ENCODE results near the gene PUM1. TPM values are rescaled to one million over a fixed set of nuclear protein-coding genes. Genes with fewer than 3 reads are reported as not detected.

PUM1 gene
- total RNA-seq, 1 donor from 2014 or later: 57.8 TPM

DNA sequence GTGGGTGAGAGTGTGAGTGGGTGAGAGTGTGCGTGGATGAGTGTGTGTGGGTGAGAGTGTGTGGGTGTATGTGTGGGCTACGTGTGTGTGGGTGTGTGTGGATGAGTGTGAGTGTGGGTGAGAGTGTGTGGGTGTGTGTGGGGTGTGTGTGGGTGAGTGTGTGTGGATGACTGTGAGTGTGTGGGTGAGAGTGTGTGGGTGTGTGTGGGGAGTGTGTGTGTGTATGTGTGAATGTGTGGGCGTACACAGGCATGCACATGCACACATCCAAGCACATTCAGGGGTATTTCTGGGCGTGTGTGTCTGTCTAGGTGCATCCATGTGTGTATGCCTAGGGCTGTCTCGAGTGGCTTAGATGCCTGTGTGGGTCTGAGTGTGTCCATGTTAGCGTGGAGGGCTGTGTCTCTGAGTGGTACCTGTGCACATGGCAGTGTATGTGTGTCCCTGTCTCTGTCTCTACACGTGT lies 171.0 kb downstream of the PUM1 start:
- DNase-seq (ENCODE audit: low spot score): no peak

DNA sequence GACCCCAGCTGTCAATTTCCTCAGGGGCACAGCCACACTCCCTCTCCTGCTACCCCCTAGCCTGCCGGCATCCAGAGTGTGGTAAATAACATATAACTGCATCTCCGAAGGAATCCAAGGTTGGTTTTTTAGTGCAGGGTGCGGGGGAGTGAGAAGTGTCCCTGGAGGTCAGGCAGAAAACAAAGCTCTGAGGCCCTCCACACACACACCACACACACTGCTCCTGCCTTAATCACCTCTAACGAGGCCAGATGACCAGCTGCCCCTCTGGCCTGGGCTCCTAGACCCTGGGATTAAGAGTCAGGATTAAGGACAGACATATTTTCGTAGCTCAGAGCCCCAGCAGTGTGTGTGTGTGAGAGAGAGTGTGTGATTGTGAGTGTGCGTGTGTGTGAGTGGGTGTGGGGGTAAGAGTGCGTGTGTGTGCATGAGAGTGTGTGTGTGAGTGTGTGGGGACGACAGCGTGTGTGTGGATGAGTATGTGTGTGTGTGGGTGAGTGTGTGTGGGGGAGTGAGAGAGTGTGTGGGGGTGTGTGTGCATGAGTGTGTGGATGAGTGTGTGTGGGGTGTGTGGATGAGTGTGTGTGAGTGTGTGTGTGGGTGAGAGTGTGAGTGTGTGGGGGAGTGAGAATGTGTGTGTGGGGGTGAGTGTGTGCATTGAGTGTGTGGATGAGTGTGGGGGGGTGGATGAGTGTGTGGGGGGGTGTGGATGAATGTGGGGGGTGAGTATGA lies 171.6 kb downstream of the PUM1 start:
- no peak for DNase-seq (ENCODE audit: low spot score)

DNA sequence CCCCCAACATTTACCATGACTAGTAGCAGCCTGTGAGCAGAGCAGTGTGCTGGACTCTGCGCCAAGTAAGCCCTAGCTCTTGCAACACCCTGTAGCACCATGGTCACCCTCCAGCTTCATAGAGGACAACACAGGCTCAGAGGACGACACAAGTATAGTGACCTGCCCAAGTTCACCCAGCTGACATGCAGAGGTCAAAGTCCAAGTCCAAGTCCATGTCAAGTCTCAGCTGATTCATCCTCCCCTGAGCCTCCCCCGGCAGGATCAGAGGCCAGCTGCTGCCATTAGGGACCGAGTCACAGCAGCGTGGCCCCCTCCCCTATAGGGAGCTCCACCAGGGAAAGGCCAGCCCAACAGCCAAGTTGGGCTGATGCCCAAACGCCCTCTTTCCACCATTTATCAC lies 172.8 kb downstream of the PUM1 start:
- no peak for DNase-seq (ENCODE audit: low spot score)

DNA sequence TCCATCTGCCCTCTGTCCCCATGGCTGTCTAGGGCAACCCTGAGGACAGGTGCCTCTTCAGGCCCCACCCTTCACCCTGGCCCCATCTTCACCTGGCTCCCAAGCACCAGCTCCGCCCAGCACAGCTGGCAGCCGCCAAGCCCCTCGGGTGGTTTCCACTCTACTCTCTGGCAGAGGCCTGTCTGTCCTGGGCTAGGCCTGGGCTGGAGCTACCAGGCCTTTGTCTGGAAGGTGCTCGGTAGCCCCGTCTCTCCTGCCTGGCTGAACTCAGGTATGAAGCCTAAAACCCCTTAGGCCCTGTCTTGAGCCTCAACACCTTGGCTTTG lies 174.3 kb downstream of the PUM1 start:
- no peak for DNase-seq (ENCODE audit: low spot score)

DNA sequence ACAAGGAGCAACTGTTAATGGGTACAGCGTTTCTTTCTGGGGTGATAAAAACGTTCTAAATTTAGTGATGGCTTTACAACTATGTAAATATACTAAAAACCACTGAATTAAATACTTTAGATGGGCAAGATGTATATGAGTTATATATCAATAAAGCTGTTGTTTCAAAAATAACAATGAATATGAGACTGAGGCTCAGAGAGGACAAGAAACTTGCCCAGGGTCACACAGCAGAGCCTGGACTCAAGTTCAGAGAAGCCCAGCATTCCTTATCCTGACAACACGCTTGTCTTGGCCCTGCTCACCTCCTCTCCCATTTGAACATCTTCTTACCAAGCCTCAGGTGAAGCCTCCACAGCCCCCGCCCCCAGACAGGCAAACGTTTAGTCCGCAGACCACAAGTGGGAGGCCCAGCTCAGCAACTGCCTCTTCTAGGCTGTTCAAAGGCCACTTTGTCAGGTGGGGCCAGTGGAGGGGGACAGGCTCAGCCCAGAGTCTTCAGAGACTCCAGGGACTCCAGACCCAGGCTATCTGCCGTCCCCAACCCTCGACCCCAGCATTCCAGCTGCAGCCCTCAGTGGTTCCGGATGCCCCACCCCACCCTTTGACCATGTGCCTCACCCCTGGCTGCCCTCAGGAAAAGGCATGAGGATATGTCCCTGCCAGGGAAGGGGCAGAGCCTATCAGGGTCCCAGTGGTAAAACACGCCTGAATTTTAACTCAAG lies 174.9 kb downstream of the PUM1 start:
- DNase-seq (ENCODE audit: low spot score): no peak

DNA sequence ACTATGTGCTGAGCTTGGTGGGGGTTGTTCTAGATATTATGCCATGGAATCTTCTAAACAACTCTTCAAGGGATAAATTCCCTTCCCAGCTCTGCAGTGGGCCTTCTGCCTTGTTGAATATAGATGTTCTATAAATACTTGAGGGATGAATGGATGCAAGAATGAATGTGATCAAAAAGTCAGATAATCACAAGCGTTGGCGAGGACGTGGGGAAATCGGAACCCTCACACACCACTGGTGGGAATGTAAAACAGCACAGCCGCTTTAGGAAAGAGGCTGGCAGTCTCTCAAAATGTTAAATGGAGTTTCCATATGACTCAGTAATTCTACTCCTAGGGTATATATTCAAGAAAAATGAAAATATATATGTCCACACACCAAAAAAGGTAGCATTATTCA lies 176.0 kb downstream of the PUM1 start:
- DNase-seq (ENCODE audit: low spot score): no peak

DNA sequence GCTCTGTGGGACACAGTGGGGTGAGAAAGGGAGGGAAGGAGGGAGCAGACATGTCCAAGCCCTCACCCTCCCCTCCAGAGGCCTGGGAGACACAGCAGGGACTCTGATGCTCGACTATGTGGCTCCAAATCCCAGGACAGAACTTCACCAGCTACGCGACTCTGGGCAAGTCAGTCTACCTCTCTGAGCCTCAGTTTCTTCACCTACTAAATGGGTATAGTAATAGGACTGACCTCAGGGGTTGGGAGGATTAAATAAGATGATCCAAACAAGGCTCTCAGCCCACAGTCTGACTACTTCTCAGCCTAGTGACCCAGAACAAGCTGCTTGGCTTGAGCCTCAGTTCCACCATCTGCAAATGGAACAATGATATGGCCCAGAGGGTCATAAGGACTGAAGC lies 176.5 kb downstream of the PUM1 start:
- no peak for DNase-seq (ENCODE audit: low spot score)

DNA sequence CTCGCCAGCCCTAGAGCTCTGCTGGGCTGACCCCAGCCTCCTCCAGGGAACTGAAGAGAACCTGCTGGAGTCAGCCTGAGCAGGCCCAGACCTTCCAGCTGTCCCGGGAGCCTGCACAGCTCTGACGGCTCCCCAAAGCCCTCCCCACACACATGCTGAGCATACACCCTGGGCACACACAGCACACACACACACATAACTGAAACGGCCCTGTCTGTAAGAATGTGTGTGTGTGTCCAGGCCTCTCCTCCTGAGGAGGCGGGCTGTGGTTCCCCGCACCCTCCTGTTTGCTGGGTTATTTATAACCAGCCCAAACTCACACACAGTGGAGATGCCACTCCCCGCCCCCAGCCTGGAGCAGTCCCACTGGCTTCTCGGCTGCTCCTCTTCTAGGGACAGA lies 177.1 kb downstream of the PUM1 start:
- DNase-seq (ENCODE audit: low spot score): peak; percentile 97

DNA sequence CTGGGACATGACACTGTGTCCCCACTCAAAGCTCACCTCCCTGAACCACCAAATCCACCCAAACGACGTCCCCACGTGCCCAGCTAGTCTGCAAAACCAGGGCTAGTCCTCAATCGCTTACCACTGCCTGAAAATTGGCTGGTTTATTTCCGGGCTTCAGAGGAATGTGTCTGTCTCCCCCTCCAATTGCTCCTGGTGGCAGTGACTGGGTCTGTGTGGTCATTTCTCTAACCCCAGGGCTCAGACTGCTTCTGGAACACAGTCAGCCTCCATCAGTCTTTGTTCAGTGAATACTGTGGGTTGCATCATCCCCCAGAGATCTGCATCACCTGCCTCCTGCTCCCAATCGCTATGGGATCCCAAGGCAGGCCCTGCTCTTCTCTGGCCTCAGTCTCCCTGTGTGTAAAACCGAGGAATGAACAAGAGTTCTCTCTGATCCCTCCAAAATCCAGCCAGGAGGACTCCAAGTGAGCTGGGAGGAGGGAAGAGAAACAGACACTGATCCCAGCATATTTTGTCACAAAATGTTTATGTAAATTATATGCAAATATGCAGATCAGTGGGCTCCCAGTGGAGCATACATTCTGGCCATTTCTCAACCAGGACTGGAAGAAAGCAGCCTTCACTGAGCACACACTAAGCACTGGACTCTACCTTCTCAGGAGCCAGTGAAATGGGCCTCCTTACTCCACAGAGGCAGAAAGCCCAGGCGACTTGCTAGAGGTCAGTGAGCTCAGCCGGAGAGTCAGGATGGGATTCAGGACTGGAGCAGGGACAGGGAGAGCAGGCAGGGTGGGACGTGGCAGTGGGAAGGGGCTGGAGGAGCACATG lies 177.8 kb downstream of the PUM1 start:
- no peak for DNase-seq (ENCODE audit: low spot score)

DNA sequence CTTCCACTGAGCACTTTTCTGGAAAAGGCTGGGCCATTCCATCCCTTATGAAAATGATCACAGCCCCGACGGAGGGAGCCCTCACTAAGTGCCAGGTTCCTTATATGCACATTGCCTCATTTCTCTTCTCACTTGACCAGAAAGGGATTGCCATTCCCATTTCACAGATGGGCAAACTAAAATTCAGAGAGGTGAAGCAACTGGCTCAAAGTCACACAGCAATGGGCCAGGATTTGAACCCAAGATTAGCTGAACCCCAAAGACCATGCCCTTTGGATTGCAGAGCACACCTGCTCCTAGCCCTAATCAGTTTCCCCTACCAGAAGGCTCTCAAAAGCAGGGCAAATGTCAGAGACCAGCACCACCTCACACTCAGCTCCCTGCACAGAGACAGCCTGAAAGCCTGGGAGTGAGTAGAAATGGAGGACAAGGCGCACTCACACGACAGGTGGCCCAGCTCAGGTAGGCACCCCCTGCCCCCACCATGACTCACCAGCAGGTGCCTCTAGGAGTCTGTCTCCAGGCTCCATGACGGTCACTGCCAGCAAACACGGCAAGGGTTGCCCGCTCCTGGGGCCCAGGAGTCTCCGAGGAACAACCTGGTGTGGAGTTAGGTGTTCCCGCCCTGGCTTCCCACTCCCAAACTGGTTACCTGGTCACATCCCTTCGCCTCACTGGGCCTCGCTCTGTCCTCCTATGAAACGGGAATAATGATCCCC lies 178.6 kb downstream of the PUM1 start:
- no peak for DNase-seq (ENCODE audit: low spot score)

DNA sequence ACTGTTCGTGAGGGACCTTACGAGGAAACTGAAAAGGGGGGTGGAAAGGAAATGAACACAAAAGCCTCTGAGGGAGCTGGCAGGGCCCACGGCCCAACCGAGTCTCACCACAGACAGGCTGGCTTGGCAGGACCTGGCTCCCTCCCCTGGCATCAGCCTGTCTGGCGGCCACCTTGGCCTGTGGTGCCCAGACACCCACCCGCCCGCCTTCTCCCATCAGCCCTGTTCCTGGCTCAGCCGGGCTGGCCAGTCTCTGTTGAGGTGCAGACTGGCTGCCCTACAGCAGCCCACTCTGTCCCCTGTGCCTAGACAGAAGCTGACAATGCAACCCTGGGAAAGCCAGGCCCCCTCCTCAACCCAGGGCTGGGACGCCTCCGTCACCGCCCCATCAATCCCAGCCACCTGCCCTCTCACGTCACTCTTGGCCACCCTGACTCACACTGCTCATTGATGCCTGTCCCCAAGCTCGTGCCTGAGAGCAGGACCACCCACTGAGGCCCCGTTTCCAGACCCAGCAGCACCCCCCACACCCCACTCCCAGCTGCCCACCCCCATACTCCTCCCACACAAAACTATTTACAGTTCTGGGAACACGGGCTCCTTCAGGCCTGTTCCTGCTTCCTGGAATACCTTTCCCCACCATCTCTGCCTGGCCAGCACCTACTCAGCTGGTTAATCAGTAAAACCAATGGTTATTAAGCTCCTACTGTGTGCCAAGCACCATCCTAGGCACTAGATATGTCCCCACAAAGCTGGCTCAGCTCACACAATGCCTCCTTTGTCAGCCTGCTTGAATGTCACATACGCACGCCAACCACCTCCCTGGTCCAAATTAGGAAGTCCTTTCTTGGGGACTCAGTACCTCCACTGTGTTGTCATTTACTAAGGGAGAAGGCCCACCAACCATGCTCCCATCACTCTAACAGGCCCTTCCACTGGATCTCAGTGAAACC lies 179.7 kb downstream of the PUM1 start:
- no peak for DNase-seq (ENCODE audit: low spot score)

DNA sequence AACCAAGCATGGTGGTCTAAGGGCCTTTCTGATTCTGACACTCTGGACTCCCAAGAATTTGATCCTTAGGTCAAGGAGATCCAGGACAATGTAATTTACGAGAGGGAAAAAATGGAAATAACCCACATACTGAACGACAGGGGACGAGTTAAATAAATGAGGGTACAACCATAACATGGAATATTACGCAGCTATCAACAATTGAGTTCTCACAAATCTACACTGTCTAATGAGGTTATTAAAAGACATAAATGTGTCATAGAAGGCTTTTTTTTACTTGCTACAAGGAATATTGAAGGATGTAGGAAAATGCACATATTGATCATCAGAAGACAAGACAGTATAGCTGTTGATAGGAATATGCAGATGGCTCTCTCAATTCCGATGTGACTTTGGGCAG lies 180.8 kb downstream of the PUM1 start:
- DNase-seq (ENCODE audit: low spot score): no peak

DNA sequence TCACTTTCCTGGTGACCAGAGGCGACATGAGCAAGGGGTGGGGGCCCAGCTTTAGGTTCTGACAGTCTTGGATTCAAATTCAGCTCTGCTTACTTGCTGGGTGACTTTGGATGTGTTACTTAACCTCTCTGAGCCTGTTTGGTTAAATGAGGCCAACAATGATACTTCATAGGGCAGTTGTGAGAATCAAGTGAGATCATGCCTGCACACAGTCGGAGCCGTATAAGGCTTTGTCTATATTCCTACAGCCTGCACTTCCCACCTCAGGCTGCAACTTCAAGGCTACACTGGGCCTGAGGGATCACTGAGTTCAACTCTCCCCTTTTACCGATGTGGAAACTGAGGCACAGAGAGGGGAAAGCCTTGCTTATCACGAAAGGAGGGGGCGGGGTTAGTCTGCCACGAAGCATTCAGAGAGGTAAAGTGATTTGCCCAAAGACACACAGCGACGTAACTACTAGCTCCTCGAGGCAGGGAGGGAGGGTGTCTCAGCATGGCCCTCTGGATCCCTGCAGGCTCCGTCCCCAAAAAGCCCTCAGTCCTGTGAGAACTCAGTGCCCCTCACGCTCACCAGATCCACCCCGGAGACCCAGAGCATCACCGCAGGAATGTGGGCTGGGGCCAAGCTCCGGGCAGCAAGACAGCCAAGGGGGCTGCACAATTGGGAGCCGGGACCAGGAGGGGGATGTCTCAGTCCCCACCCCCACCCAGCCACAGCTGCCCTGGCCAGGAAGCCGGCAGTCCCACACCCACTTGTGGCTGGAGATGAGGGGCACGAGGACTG lies 181.9 kb downstream of the PUM1 start:
- DNase-seq (ENCODE audit: low spot score): no peak

DNA sequence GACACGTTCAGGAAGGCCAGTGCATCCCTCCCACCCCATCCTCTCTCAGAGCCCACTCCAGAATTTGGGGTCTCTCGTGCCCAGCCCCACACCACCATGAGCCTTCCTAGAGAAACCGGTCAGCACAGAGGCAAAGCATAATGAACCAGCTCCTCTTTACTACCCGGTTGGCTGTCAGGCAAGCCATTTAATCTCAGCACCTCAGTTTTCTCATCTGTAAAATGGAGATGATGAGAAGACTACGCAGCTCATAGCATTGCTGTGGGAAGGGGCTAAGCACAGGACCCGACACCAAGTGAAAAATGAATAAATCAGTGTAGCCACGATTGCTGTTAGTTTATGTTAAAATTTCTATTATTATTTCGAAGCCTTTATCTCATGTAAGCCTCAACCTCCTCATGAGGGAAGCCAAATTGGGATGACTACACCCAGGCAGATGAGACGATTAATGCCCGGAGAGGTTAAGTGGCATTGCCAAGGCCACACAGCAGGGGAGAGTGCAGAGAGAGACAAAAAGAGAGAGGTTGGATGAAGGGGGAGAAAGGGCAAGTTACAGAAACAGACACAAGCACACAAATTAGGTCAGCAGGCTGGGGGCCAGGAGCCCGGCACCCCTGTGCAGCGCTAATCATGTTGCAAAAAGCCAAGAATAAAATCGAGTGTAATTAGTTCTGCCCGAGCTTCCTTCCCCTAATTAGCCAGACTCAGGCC lies 182.7 kb downstream of the PUM1 start:
- no peak for DNase-seq (ENCODE audit: low spot score)

Other genes with a start within 250 kb of the PUM1 start
- gene SDC3, start 157.0 kb downstream of the PUM1 start, total RNA-seq (ENCODE audit: insufficient read depth, low replicate concordance): 29.6 TPM
- not detected for gene NKAIN1, start 174.2 kb upstream of the PUM1 start, total RNA-seq (ENCODE audit: insufficient read depth, low replicate concordance)
- gene SNRNP40, start 231.1 kb upstream of the PUM1 start, total RNA-seq (ENCODE audit: insufficient read depth, low replicate concordance): 69.8 TPM
- 5.8 TPM for gene ZCCHC17, start 231.3 kb upstream of the PUM1 start, total RNA-seq (ENCODE audit: insufficient read depth, low replicate concordance)